Neural cell (in vitro differentiated cells): ENCODE results near the gene ATP2B2. TPM values are rescaled to one million over a fixed set of nuclear protein-coding genes. Genes with fewer than 3 reads are reported as not detected.

ENCODE experiments used
- H2AFZ ChIP-seq: fragments of 200-600, 300-800 bp; sonication (generic), shearing (Covaris generic); 2 replicates; pipeline ENCODE4 v1.6.0; 2014; ENCODE audit warnings: low read depth, mild to moderate bottlenecking, antibody characterized with exemption, low read length, moderate library complexity
- H3F3A ChIP-seq: fragments of 200-600 bp; shearing (Covaris generic); 2 replicates; pipeline ENCODE4 v1.6.1; 2016; ENCODE audit warnings: mild to moderate bottlenecking, moderate library complexity, mixed read lengths, antibody characterized with exemption, low read length; ENCODE audit not compliant: insufficient read depth, poor library complexity, severe bottlenecking
- H3K27ac ChIP-seq: fragments of 200-600, 300-800 bp; sonication (generic), shearing (Covaris generic); 2 replicates; pipeline ENCODE4 v1.5.1; 2014; ENCODE audit warnings: mild to moderate bottlenecking, low read length, moderate library complexity
- H3K27me3 ChIP-seq: fragments of 300-800, 200-600 bp; sonication (generic), shearing (Covaris generic); 2 replicates; pipeline ENCODE4 v1.6.0; 2014; ENCODE audit warnings: mild to moderate bottlenecking, low read depth, low read length, moderate library complexity; ENCODE audit not compliant: insufficient read depth
- H3K36me3 ChIP-seq: fragments of 300-800, 200-600 bp; sonication (generic), shearing (Covaris generic); 2 replicates; pipeline ENCODE4 v1.5.1; 2014; ENCODE audit warnings: mild to moderate bottlenecking, antibody characterized with exemption, low read length, moderate library complexity; ENCODE audit not compliant: insufficient read depth
- H3K4me2 ChIP-seq: fragments of 300-800, 200-600 bp; sonication (generic), shearing (Covaris generic); 2 replicates; pipeline ENCODE4 v1.6.0; 2014; ENCODE audit warnings: mild to moderate bottlenecking, low read length
- H3K4me3 ChIP-seq: fragments of 300-800, 200-600 bp; sonication (generic), shearing (Covaris generic); 2 replicates; pipeline ENCODE4 v1.5.1; 2014; ENCODE audit warnings: mild to moderate bottlenecking, low read length, moderate library complexity
- H3K79me2 ChIP-seq: fragments of 200-600 bp; shearing (Covaris generic); replicated peaks from 2 replicates; pipeline ENCODE4 v1.6.0; 2014; ENCODE audit warnings: mild to moderate bottlenecking, low read length, moderate library complexity; ENCODE audit not compliant: insufficient read depth
- H3K9ac ChIP-seq: fragments of 300-800, 200-600 bp; sonication (generic), shearing (Covaris generic); 2 replicates; pipeline ENCODE4 v1.6.1; 2016; ENCODE audit warnings: mild to moderate bottlenecking, low read length, mixed read lengths
- H3K9me2 ChIP-seq: fragments of 200-600 bp; shearing (Covaris generic); 2 replicates; pipeline ENCODE4 v1.6.1; 2016; ENCODE audit warnings: mild to moderate bottlenecking, low read length, mixed read lengths; ENCODE audit not compliant: insufficient read depth
- H3K9me3 ChIP-seq: fragments of 200-600, 300-800 bp; sonication (generic), shearing (Covaris generic); 2 replicates; pipeline ENCODE4 v1.6.1; 2016; ENCODE audit warnings: mild to moderate bottlenecking, mixed run types, low read length, moderate library complexity, mixed read lengths
- H4K20me1 ChIP-seq: fragments of 200-600 bp; shearing (Covaris generic); 2 replicates; pipeline ENCODE4 v1.6.1; 2016; ENCODE audit warnings: mild to moderate bottlenecking, mixed run types; ENCODE audit not compliant: insufficient read depth
- CTCF ChIP-seq: fragments of 450-650 bp; IDR thresholded peaks from 2 replicates; pipeline ENCODE4 v1.5.1; 2014; ENCODE audit warnings: antibody characterized with exemption, mild to moderate bottlenecking, moderate library complexity; ENCODE audit not compliant: poor library complexity, severe bottlenecking
- EP300 ChIP-seq: fragments of 450-650 bp; conservative IDR thresholded peaks from 2 replicates; pipeline ENCODE4 v1.6.1; 2014; ENCODE audit warnings: antibody characterized with exemption, mild to moderate bottlenecking, moderate library complexity; ENCODE audit not compliant: poor library complexity, severe bottlenecking
- EZH2 ChIP-seq: fragments of 200-600, 300-800 bp; shearing (Covaris generic), sonication (generic); IDR thresholded peaks from 2 replicates; pipeline ENCODE4 v1.6.1; 2014; ENCODE audit warnings: antibody characterized with exemption, low read length, borderline replicate concordance, mild to moderate bottlenecking; ENCODE audit not compliant: insufficient read depth, poor library complexity, severe bottlenecking
- MXI1 ChIP-seq: fragments of 450-650 bp; conservative IDR thresholded peaks from 2 replicates; pipeline ENCODE4 v1.6.1; 2014; ENCODE audit warnings: antibody characterized with exemption, mild to moderate bottlenecking; ENCODE audit not compliant: poor library complexity, severe bottlenecking
- POLR2AphosphoS5 ChIP-seq: IDR thresholded peaks from 2 replicates; pipeline ENCODE4 v1.6.1; 2012
- RAD21 ChIP-seq: fragments of 450-650 bp; conservative IDR thresholded peaks from 2 replicates; pipeline ENCODE4 v1.6.1; 2014; ENCODE audit warnings: antibody characterized with exemption, mild to moderate bottlenecking, moderate library complexity
- REST ChIP-seq: IDR thresholded peaks from 2 replicates; pipeline ENCODE4 v1.6.1; 2012; ENCODE audit warnings: borderline replicate concordance
- SMC3 ChIP-seq: fragments of 450-650 bp; conservative IDR thresholded peaks from 2 replicates; pipeline ENCODE4 v1.6.1; 2014; ENCODE audit warnings: antibody characterized with exemption, mild to moderate bottlenecking, moderate library complexity; ENCODE audit not compliant: poor library complexity
- TAF1 ChIP-seq: IDR thresholded peaks from 2 replicates; pipeline ENCODE4 v1.6.1; 2012; ENCODE audit warnings: low read depth
- polyA plus RNA-seq: library from polyadenylated mRNA; depleted of rRNA; stranded (reverse); fragments of >200 nt; gene quantifications from 2 replicates; pipeline ENCODE4 v1.2.3, GENCODE V29; 2014

ATP2B2 gene
- polyA plus RNA-seq, 1 donor from 2014 or later: 8.3 TPM

DNA sequence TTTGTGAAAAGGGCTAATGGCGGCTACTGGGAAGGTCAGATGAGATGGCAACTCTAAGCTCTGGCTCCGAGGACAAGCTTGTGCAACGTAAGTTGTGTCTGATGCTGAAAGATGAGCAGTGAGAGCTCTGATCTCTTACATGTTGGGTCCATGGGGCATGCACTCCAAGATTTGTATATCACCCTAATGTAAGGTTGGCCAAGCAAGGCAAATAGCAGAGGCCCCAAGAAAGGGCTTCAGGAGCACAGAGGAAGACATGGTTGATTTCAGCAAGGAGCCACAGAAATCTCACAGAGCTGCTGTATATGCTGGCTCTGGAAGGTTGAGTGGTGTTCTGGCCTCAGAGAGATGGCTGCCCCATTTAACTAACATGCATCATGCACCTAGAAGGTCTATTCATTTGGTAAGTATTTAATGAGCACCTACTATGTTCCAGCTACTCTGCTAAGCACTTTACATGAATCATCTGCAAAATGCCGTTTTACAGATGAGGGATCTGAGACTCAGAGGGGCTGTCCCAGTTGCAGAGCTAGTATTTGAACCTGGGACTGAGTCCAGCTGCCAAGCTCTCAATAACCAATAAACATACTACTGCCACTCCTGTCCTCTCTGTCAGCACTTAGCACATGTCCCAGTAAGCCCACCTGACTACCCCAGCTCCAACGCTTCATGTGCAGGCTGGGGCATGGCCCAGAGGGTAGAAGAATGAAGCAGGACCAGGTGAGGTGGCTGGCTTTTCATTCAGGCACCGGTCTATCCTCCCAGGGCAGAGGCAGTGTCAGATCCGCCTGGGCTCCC is 27.8 kb upstream of the ATP2B2 start:
- Histone ChIP-seq H3F3A (no peaks in the 10 kb centered on the region), H3K9me2 (no peaks in the 10 kb centered on the region), H3K9me3 (no peaks in the 10 kb centered on the region), H3K4me2 (no peak overlapping the region), H3K79me2 (no peaks in the 10 kb centered on the region), H3K27ac (no peak overlapping the region), H2AFZ (no peak overlapping the region), H4K20me1 (no peaks in the 10 kb centered on the region), H3K36me3 (no peaks in the 10 kb centered on the region), H3K27me3 (no peaks in the 10 kb centered on the region), H3K9ac (no peak overlapping the region), H3K4me3 (no peak overlapping the region)
- no peak for TF ChIP-seq EZH2
- TF ChIP-seq RAD21: no peak
- TF ChIP-seq POLR2AphosphoS5: no peak
- TF ChIP-seq REST: no peak
- TF ChIP-seq TAF1: no peak
- TF ChIP-seq CTCF: no peak

DNA sequence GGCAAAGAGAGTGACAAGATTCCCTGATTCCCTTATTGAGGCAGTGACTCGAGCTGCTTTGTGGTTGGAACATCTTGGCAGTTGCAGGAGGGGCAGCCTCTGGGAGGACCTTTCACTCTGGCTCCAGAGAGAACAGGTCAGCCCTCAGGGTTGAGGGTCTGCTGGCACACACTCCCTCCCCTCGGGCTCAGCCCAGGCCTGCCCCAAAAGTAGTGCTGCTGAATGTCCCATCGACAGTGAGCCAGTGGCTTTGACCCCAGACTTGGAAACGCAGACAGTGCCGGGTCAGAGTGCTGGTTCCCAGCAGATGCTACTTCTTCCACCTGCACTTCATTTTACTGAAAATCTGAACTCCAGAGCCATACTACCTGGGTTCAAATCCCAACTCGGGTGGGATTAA is 25.6 kb upstream of the ATP2B2 start:
- H3K9me3 ChIP-seq: no peaks in the 10 kb centered on the region
- no peak overlapping the region for H3K27ac ChIP-seq
- H3K36me3 ChIP-seq: no peaks in the 10 kb centered on the region
- no peaks in the 10 kb centered on the region for H4K20me1 ChIP-seq
- no peaks in the 10 kb centered on the region for H3F3A ChIP-seq
- no peak overlapping the region for H3K4me2 ChIP-seq
- TF ChIP-seq POLR2AphosphoS5 (no peak), SMC3 (no peak), EP300 (no peak), TAF1 (no peak), MXI1 (no peak), EZH2 (no peak), REST (no peak), RAD21 (no peak), CTCF (no peak)
- no peak overlapping the region for H3K4me3 ChIP-seq
- H3K79me2 ChIP-seq: no peaks in the 10 kb centered on the region
- H3K27me3 ChIP-seq: no peaks in the 10 kb centered on the region
- no peak overlapping the region for H2AFZ ChIP-seq
- no peak overlapping the region for H3K9ac ChIP-seq
- H3K9me2 ChIP-seq: no peaks in the 10 kb centered on the region
